ENCODE results near the gene SLC2A6.
"Not testable (repeated sequence)": the region's sequence is repeated elsewhere in the genome, so short reads cannot be mapped to it uniquely, and the experiment has no call there.

Gene SLC2A6

GRCh38 chr9:133463234-133463863 lies 15.6 kb downstream of the SLC2A6 start:
- DNase-seq (ENCODE audit: low read depth in 2 of 2), result no peak

DNA sequence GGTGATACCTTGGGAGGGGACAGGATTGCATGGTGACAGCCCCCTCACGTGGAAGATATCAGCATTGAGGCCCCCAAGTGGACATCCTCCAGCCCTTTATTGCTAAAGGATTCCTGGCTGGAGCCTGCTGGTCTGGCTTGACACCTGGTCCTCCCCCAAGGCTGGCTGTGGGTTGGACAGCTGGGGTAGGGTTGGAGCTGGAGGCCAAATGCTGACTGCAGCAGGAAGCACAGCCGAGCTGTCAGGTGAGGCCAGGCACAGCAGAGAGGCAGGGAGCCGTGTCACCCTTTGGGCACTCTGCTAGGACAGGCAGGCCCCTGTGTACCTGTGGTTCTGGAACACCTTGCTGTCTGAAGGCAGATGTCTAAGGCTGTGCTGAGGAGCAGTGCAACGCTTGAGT lies 16.9 kb downstream of the SLC2A6 start:
- no peak for DNase-seq (ENCODE audit: low read depth in 2 of 2)

- no peak for DNase-seq (ENCODE audit: low read depth in 2 of 2)
Observed at GRCh38 chr9:133460405-133461175, 18.3 kb downstream of the SLC2A6 start.

- peak; percentile 74 to 78 for DNase-seq (ENCODE audit: low read depth in 2 of 2)
Observed at GRCh38 chr9:133459476-133460404, 19.2 kb downstream of the SLC2A6 start, which contains the start of gene CACFD1. Gene CACFD1 (plus strand): TSS chr9:133459978. CDS start chr9:133460067, 89 bp downstream.

- no peak for DNase-seq (ENCODE audit: low read depth in 2 of 2)
Observed at GRCh38 chr9:133458643-133459312, 20.1 kb downstream of the SLC2A6 start.

DNA sequence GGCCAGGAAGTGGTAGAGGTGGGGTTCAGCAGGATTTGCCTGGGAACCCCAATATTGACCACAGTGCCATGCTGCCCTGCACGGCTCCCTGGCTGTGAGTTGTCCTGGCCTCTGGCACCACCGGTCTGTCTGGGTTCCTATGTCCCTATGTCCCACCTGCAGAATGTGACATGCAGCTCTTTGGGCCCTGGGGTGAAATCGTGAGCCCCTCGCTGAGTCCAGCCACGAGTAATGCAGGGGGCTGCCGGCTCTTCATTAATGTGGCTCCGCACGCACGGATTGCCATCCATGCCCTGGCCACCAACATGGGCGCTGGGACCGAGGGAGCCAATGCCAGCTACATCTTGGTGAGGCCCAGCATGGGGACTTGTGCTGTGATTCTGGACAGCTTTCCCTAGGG lies 21.2 kb downstream of the SLC2A6 start:
- no peak for DNase-seq (ENCODE audit: low read depth in 2 of 2)

GRCh38 chr9:133457233-133457632 lies 21.7 kb downstream of the SLC2A6 start:
- no peak for DNase-seq (ENCODE audit: low read depth in 2 of 2)

DNA sequence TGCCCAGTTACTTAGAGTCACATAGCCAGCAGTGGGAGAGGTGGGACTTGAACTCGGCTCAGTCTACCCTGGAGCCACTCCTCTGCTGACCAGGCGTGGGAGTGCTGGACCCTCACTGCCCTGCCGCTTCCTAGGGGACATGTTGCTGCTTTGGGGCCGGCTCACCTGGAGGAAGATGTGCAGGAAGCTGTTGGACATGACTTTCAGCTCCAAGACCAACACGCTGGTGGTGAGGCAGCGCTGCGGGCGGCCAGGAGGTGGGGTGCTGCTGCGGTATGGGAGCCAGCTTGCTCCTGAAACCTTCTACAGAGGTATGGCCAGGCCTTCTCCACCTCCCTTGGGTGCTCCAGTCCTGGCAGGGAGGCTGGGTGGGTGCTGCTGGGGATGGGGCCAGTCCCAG lies 22.5 kb downstream of the SLC2A6 start:
- no peak for DNase-seq (ENCODE audit: low read depth in 2 of 2)

GRCh38 chr9:133455936-133456335 lies 23.0 kb downstream of the SLC2A6 start:
- DNase-seq (ENCODE audit: low read depth in 2 of 2), result no peak

GRCh38 chr9:133454943-133455673 lies 23.8 kb downstream of the SLC2A6 start:
- no peak for DNase-seq (ENCODE audit: low read depth in 2 of 2)

GRCh38 chr9:133454325-133454724 lies 24.6 kb downstream of the SLC2A6 start:
- no peak for DNase-seq (ENCODE audit: low read depth in 2 of 2)

- no peak for DNase-seq (ENCODE audit: low read depth in 2 of 2)
Observed at GRCh38 chr9:133453651-133454050, 25.2 kb downstream of the SLC2A6 start.

GRCh38 chr9:133452562-133452961 lies 26.3 kb downstream of the SLC2A6 start:
- no peak for DNase-seq (ENCODE audit: low read depth in 2 of 2)

DNA sequence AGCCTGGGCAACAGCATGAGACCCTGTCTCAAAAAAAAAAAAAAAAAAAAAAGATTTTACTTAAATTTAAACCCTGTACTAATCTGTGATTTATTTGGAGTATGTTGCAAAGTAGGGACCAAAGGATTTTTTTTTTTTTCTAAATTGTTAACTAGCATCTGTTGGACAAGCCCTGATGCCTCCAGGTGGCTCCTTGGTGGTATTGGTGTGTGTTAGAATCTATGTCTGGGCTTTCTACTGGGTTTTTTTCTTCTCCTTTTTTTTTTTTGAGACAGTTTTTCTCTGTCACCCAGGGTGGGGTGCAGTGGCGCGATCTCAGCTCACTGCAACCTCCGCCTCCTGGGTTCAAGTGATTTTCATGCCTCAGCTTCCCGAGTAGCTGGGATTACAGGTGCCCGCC lies 27.0 kb downstream of the SLC2A6 start:
- DNase-seq (ENCODE audit: low read depth in 2 of 2), result not testable (repeated sequence)

DNA sequence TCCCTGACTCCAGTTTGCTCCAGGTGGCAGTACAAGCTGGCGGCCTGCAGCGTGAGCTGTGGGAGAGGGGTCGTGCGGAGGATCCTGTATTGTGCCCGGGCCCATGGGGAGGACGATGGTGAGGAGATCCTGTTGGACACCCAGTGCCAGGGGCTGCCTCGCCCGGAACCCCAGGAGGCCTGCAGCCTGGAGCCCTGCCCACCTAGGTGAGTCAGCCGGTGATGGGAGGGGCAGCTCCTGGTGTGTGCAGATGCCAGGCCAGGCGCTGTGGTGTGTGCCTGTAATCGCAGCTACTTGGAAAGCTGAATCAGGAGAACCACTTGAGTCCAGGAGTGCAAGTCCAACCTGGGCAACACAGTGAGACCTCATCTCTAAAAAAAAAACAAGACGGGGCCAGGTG lies 29.1 kb downstream of the SLC2A6 start:
- DNase-seq (ENCODE audit: low read depth in 2 of 2), result no peak

- no peak for DNase-seq (ENCODE audit: low read depth in 2 of 2)
Observed at GRCh38 chr9:133448487-133448972, 30.4 kb downstream of the SLC2A6 start.

DNA sequence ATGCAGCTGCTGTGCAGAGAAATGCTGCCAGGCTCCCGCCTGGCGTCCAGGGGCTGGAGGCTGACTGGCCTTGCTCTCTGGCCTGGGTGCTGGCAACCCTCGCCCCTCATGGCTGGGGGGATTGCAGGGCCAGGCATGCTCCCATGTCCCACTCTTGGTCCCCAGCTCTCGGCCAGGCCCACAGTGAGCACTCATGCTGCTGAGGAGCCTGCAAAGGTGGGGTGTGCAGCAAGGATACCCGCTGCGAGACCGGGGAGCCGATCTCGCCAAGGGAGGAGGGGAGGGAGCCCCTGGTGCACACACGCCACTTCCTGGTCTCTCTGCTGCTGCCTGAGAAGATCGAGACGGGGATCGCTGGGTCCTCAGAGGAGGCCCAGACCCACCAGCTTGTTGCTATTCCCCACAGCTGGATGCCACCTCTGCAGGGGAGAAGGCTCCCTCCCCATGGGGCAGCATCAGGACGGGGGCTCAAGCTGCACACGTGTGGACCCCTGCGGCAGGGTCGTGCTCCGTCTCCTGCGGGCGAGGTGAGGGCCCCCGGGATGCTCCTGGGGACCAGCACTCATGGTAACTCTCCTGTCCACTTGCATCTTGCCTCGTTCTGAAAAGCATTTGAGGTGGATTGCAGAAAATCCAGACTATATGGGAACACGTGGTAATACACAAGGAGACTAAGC lies 33.5 kb downstream of the SLC2A6 start:
- DNase-seq (ENCODE audit: low read depth in 2 of 2), result no peak

DNA sequence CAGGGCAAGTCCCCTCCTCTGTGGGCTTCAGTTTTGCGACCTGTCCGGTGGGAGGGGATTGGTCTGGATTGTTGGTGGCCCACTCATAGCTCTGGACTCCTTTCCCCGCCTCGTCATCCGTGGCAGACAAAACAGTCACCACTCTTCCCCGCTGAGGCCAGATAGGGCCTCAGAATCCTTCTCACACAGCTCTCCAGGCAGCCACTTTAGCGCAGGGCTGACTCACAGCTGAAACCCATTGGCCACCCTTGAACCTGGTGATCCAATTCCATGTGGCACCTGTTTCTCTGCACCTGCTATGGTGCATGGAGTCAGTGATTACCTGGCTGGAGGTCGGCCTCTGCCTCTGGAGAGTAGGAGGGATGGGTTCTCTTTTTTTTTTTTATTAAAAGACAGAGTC lies 34.9 kb downstream of the SLC2A6 start:
- no peak for DNase-seq (ENCODE audit: low read depth in 2 of 2)

GRCh38 chr9:133443248-133443647 lies 35.7 kb downstream of the SLC2A6 start:
- no peak for DNase-seq (ENCODE audit: low read depth in 2 of 2)

- DNase-seq (ENCODE audit: low read depth in 2 of 2), result no peak
Observed at GRCh38 chr9:133441571-133441970, 37.3 kb downstream of the SLC2A6 start.
